Measurements from ENCODE around the gene TBXA2R.
"Not testable (repeated sequence)": the region's sequence is repeated elsewhere in the genome, so short reads cannot be mapped to it uniquely, and the experiment has no call there.

TBXA2R gene

DNA sequence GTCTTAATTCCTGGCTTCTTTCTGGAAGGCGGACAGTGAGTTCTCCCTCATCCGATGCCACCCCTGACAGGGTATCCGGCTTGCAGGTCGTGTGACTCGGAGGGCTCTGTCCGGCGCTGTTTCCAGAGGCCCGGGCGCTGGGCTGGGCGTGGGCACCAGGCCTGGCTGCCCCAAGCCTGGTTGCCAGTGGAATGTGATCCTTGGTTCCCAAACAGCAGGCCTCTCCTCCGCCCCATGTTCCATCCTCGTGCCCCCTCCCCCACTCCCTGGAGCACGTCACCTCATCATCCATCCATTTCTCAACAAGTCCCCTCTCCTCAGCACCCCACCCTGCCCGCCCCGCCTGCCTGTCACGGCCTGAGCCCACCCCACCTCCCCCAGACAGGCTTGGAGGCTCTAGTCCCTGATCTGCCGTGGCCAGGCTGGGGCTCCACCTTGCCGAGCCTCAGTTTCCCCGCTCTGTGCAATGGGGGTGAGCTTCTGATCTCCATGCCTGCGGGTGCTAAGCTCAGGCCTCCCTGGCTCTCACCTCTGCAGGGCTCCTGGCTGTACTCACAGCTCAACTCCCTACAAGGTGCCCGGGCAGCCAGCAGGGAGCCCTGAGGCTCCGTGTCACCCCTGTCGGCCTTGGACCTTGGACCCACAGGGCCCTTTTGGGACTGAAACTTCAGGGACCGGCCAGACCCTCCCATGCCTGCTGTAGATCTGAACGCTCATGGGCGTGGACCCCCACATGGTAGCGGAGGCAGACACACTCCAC lies 2.3 kb downstream of the TBXA2R start:
- DNase-seq, result no peak

GRCh38 chr19:3603121-3603811 lies 3.4 kb downstream of the TBXA2R start:
- DNase-seq, result no peak

- DNase-seq, result no peak
These were observed 5.7 kb downstream of the TBXA2R start for GRCh38 chr19:3601021-3601420.

- no peak for DNase-seq
These were observed 6.9 kb downstream of the TBXA2R start for GRCh38 chr19:3599776-3600187.

DNA sequence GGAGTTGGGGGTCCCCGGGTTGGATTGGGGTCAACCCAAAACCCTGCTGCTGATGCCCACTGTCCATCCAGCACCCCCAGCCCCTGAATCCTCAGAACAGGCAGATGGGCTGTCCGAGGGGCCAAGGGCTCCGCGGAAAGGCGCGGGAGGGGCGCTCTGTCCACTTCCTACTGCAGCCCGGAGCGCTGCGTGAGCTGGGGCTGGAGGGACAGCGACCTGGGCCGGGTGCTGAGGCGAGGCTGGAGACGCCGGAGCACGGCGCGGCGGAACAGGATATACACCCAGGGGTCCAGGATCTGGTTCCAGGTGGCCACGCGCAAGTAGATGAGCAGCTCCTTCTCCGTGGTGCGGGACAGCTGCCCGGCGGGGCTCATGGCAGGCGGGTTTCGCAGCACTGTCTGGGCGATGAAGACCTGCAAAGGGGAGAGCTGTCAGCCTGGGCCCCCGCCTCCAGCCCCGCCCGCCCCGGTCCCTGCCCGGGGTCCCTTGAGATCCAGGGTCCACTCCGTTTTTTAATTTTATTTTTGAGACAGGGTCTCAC lies 11.1 kb downstream of the TBXA2R start:
- no peak for DNase-seq

GRCh38 chr19:3593156-3593555 lies 13.5 kb downstream of the TBXA2R start:
- no peak for DNase-seq

GRCh38 chr19:3591876-3592613 lies 14.6 kb downstream of the TBXA2R start:
- DNase-seq, result no peak

DNA sequence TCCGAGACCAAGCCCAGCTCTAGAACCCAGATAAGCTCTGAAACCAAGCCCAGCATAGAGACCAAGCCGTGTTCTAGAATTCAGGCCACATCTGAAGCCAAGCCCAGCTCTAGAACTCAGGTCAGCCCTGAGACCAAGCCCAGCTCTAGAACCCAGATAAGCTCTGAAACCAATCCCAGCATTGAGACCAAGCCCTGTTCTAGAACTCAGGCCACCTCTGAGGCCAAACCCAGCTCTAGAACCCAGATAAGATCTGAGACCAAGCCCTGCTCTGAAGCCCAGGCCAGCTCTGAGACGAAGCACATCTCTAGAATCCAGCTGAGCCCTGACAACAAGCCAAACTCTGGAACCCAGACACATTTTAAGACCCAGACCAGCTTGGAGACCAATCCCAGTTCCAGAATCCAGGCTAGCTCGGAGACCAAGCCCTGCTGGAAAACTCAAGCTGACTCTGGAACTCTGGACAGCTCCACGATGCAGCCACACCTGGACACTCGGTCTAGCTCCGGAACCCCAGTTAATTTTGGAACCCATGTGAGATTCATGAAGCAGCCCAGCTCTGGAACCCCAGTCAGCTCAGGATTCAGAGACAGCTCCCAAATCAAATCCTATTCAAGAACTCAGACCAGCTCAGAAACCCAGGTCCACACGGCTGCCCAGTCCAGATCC lies 15.6 kb downstream of the TBXA2R start:
- DNase-seq, result no peak

- DNase-seq, result no peak
These were observed 16.7 kb downstream of the TBXA2R start for GRCh38 chr19:3589949-3590348.

- DNase-seq, result no peak
These were observed 17.2 kb downstream of the TBXA2R start for GRCh38 chr19:3589439-3589838.

- no peak for DNase-seq
These were observed 19.8 kb downstream of the TBXA2R start for GRCh38 chr19:3586707-3587346.

DNA sequence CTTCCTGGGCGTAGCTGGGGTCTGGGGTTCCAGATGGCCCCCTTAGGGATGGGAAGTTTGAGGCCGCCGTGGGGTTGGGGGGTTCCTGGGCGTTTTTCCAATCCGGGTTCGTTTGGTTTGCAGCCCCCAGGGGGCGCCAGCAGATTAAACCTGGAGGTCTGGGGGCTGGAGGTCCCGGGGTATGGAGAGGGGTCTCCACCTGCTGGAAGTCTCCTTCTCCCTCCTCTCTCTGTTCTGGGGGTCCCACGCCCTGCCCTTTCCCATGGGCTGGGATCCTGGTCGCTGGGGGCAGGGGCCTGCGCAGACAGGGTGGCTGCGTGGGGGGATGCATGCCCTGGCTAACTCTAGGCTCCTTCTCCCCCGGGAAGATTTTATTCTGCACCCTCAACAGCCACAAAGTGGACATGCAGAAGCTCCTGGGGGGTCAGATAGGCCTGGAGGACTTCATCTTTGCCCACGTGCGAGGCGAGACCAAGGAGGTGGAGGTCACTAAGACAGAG lies 20.5 kb downstream of the TBXA2R start:
- peak; percentile 48 for DNase-seq

DNA sequence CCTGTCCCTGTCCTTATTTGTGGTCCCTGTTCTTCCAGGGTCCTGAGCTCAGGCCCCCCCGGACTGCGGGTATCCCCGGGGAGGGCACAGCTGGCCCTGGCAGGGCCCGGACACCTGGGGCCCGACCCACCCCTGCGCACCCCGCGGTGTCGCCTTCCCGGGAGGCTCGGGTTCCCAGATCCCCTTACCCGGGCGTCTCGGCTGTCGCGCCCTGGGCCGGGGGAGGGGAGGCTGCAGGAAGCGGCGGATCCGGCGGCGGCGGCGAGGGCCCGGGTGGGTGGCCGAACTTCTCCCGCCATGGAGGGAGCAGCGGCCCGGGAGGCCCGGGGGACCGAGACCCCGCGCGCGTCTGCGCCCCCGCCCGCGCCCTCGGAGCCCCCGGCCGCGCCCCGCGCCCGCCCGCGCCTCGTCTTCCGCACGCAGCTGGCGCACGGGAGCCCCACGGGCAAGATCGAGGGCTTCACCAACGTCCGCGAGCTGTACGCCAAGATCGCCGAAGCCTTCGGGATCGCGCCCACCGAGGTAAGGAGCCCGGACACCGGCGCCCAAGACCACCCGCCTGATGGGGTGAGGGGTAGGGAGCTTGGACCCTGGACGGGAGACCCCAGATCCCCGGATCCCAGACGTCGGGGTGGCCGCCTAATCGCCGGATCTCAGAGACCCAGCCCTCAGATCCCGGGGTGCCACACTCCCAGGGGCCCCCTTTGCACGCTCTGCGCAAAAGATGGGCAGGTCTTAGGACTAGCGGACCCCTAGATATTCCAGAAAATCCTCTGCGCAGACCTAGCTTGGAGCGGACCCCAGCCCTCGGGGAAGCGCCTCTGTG lies 21.2 kb downstream of the TBXA2R start, which contains the start of gene GIPC3:
TSS of gene GIPC3 (plus strand) at position 178 of the 826 bp plus-strand sequence. CDS start at position 298, 120 bp downstream.
- DNase-seq, result no peak

DNA sequence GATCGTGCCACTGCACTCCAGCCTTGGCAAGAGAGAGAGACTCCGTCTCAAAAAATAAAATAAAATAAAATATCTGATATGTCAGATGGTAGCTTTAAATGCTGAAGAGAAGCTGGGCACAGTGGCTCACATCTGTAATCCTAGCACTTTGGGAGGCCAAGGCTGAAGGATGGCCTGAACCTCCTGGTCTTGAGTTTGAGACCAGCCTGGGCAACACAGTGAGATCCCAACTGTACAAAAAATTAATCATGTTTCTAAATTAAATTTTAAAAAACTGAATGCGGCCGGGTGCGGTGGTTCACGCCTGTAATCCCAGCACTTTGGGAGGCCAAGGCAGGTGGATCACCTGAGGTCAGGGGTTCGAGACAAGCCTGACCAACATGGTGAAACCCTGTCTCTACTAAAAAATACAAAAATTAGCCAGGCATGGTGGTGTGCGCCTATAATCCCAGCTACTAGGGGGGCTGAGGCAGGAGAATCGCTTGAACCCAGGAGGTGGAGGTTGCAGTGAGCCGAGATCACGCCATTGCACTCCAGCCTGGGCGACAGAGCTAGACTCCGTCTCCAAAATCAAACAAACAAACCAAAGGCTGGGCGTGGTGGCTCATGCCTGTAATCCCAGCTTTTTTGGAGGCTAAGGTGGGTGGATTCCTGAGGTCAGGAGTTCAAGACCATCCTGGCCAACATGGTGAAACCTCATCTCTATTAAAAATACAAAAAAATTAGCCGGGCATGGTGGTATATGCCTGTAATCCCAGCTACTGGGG lies 22.5 kb downstream of the TBXA2R start:
- DNase-seq, result not testable (repeated sequence)

DNA sequence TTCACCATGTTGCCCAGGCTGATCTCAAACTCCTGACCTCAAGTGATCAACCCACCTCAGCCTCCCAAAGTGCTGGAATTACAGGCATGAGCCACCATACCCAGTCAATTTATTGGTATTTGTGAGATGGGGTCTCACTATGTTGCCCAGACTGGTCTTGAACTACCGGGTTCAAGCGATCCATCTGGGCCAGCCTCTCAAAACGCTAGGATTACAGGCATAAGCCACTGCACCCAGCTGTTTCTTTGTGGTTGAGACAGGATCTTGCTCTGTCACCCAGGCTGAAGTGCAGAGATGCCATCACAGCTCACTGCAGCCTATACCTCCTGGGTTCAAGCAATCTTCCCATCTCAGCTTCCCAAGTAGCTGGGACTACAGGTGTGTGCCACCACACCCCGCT lies 24.9 kb downstream of the TBXA2R start:
- not testable (repeated sequence) for DNase-seq

- DNase-seq, result no peak
These were observed 26.3 kb downstream of the TBXA2R start for GRCh38 chr19:3580156-3580934.

DNA sequence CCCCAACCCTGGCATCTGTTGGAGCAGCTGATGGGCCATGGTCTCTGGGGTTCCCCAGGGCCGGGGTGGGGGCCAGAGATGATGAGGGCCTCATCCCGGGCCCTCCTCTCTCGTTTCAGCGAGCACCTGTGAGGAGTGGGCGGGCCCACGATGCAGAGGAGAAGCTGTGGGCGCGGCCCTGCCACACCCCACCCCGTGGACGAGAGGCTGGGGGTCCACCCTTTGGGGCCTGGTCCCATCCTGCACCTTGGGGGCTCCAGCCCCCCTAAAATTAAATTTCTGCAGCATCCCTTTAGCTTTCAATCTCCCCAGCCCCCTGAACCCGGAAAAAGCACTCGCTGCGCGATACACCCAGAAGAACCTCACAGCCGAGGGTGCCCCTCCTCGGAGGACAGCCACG lies 28.3 kb downstream of the TBXA2R start:
- no peak for DNase-seq

GRCh38 chr19:3577723-3578344 lies 28.8 kb downstream of the TBXA2R start:
- no peak for DNase-seq

All from NCI-H82 (cell line).